Right kidney (tissue), 1 donor: ENCODE data around the gene TWNK.

ENCODE experiments used
- DNase-seq: peaks from one replicate; pipeline ENCODE4 v3.0.0-alpha.2; 2016

Gene TWNK

GRCh38 chr10:101011517-101012423, 24.4 kb downstream of the TWNK start:
- DNase-seq = no peak

GRCh38 chr10:101012525-101013364, 25.4 kb downstream of the TWNK start:
- DNase-seq = peak; percentile 80

GRCh38 chr10:101013365-101013825, 26.1 kb downstream of the TWNK start:
- no peak for DNase-seq

GRCh38 chr10:101014230-101014884, 27.0 kb downstream of the TWNK start:
- peak; percentile 74 for DNase-seq

- no peak for DNase-seq
Measured at GRCh38 chr10:101014966-101015581, 27.7 kb downstream of the TWNK start.

GRCh38 chr10:101015582-101015973, 28.2 kb downstream of the TWNK start:
- DNase-seq = no peak

GRCh38 chr10:101016814-101017213, 29.5 kb downstream of the TWNK start:
- DNase-seq = no peak

GRCh38 chr10:101018118-101018599, 30.8 kb downstream of the TWNK start:
- DNase-seq = no peak

- DNase-seq = peak; percentile 75
Measured at GRCh38 chr10:101018600-101019439, 31.5 kb downstream of the TWNK start.

- DNase-seq = no peak
Measured at GRCh38 chr10:101019440-101019703, 32.0 kb downstream of the TWNK start.

- no peak for DNase-seq
Measured at GRCh38 chr10:101020427-101021075, 33.2 kb downstream of the TWNK start.

GRCh38 chr10:101021239-101021638, 33.9 kb downstream of the TWNK start:
- DNase-seq = no peak

GRCh38 chr10:101021692-101022251, 34.4 kb downstream of the TWNK start:
- no peak for DNase-seq

GRCh38 chr10:101022967-101023705, 35.8 kb downstream of the TWNK start:
- no peak for DNase-seq

GRCh38 chr10:101027106-101027720, 39.9 kb downstream of the TWNK start:
- no peak for DNase-seq

GRCh38 chr10:101028446-101029337, 41.3 kb downstream of the TWNK start:
- DNase-seq = peak; percentile 23

- DNase-seq = no peak
Measured at GRCh38 chr10:101029520-101030295, 42.4 kb downstream of the TWNK start.
